IPS DF 6.9 (cell line): ENCODE measurements around the gene MNAT1.

Experiments
- DNase-seq: peaks from one replicate; pipeline ENCODE4 v3.0.0-alpha.2; 2013; ENCODE audit warnings: low read depth, low spot score
- H3K27ac ChIP-seq: one replicate; pipeline ENCODE4 v1.5.1; 2013; ENCODE audit warnings: low read length, control low read depth
- H3K27me3 ChIP-seq: 2 replicates; pipeline ENCODE4 v1.6.1; 2013; ENCODE audit warnings: mild to moderate bottlenecking, low read length; ENCODE audit not compliant: control insufficient read depth, insufficient read depth
- H3K36me3 ChIP-seq: 2 replicates; pipeline ENCODE4 v1.6.1; 2013; ENCODE audit warnings: low read length; ENCODE audit not compliant: control insufficient read depth, insufficient read depth
- H3K4me1 ChIP-seq: 2 replicates; pipeline ENCODE4 v1.6.1; 2013; ENCODE audit warnings: low read length; ENCODE audit not compliant: control insufficient read depth, insufficient read depth
- H3K4me3 ChIP-seq: 2 replicates; pipeline ENCODE4 v1.5.1; 2013; ENCODE audit warnings: mild to moderate bottlenecking, low read length
- H3K9me3 ChIP-seq: 2 replicates; pipeline ENCODE4 v1.6.1; 2013; ENCODE audit warnings: low read length, inconsistent platforms; ENCODE audit not compliant: control insufficient read depth, insufficient read depth
- WGBS: extraction: QIAGEN DNeasy Blood & Tissue Kit; methylation state at CpG from one replicate; pipeline ENCODE4 v1.1.7; 2013; ENCODE audit warnings: mixed read lengths, missing lambda C conversion rate; ENCODE audit not compliant: insufficient read length, insufficient coverage; 5-methylcytosine and 5-hydroxymethylcytosine counted together

The MNAT1 gene

GRCh38 chr14:60734465-60735242 is at the start of gene MNAT1:
Gene MNAT1, plus strand, starts transcription at chr14:60734761. Its CDS starts 102 bp downstream, at chr14:60734863.
- DNase-seq: no peak
- Histone ChIP-seq H3K27me3 (no peaks in the 10 kb centered on the region), H3K36me3 (no peaks in the 10 kb centered on the region), H3K4me3 (peak within 1 kb of the TSS; percentile 94), H3K9me3 (no peaks in the 10 kb centered on the region), H3K27ac (no peak within 1 kb of the TSS), H3K4me1 (no peaks in the 10 kb centered on the region)
- WGBS: no CpG with 5 or more reads among the region's 33 CpGs

GRCh38 chr14:60686865-60687264 is 47.7 kb upstream of the MNAT1 start:
- H3K27me3 ChIP-seq: no peaks in the 10 kb centered on the region
- no peaks in the 10 kb centered on the region for H3K9me3 ChIP-seq
- H3K27ac ChIP-seq: no peak overlapping the region
- DNase-seq: no peak
- H3K4me1 ChIP-seq: no peaks in the 10 kb centered on the region
- no peak overlapping the region for H3K4me3 ChIP-seq
- no peaks in the 10 kb centered on the region for H3K36me3 ChIP-seq

GRCh38 chr14:60691383-60692113 is 43.0 kb upstream of the MNAT1 start:
- H3K36me3 ChIP-seq: no peaks in the 10 kb centered on the region
- H3K27me3 ChIP-seq: no peaks in the 10 kb centered on the region
- H3K4me1 ChIP-seq: no peaks in the 10 kb centered on the region
- no peak overlapping the region for H3K4me3 ChIP-seq
- no peak for DNase-seq
- H3K9me3 ChIP-seq: no peaks in the 10 kb centered on the region
- H3K27ac ChIP-seq: no peak overlapping the region
- WGBS: no CpG with 5 or more reads among the region's 3 CpGs

GRCh38 chr14:60695327-60695726 is 39.2 kb upstream of the MNAT1 start:
- no peak for DNase-seq
- Histone ChIP-seq H3K9me3 (no peaks in the 10 kb centered on the region), H3K4me3 (no peak overlapping the region), H3K27me3 (no peaks in the 10 kb centered on the region), H3K27ac (no peak overlapping the region), H3K4me1 (no peaks in the 10 kb centered on the region), H3K36me3 (no peaks in the 10 kb centered on the region)
- WGBS: no CpG with 5 or more reads among the region's 4 CpGs

- Histone ChIP-seq H3K4me3 (no peak overlapping the region), H3K27me3 (no peaks in the 10 kb centered on the region), H3K9me3 (no peaks in the 10 kb centered on the region), H3K27ac (no peak overlapping the region), H3K36me3 (no peaks in the 10 kb centered on the region), H3K4me1 (no peaks in the 10 kb centered on the region)
- no CpG with 5 or more reads among the region's 3 CpGs for WGBS
- DNase-seq: no peak
Measured at GRCh38 chr14:60700598-60700997, 34.0 kb upstream of the MNAT1 start.

GRCh38 chr14:60705100-60705499 is 29.5 kb upstream of the MNAT1 start:
- Histone ChIP-seq H3K9me3 (no peaks in the 10 kb centered on the region), H3K27me3 (no peaks in the 10 kb centered on the region), H3K27ac (no peak overlapping the region), H3K4me1 (no peaks in the 10 kb centered on the region), H3K4me3 (no peak overlapping the region), H3K36me3 (no peaks in the 10 kb centered on the region)
- no peak for DNase-seq

- WGBS: no CpG with 5 or more reads among the region's 3 CpGs
- no peak overlapping the region for H3K27ac ChIP-seq
- H3K4me3 ChIP-seq: no peak overlapping the region
- H3K36me3 ChIP-seq: no peaks in the 10 kb centered on the region
- DNase-seq: no peak
- H3K9me3 ChIP-seq: no peaks in the 10 kb centered on the region
- H3K4me1 ChIP-seq: no peaks in the 10 kb centered on the region
- H3K27me3 ChIP-seq: no peaks in the 10 kb centered on the region
Measured at GRCh38 chr14:60707858-60708257, 26.7 kb upstream of the MNAT1 start.

GRCh38 chr14:60710494-60710893 is 24.1 kb upstream of the MNAT1 start:
- no peak overlapping the region for H3K27ac ChIP-seq
- DNase-seq: no peak
- H3K36me3 ChIP-seq: peaks cover 5% of the 10 kb centered on the region; the same call in 1 of the 2 replicates

GRCh38 chr14:60713513-60713912 is 21.0 kb upstream of the MNAT1 start:
- Histone ChIP-seq H3K4me3 (no peak overlapping the region), H3K9me3 (no peaks in the 10 kb centered on the region), H3K27ac (no peak overlapping the region), H3K27me3 (no peaks in the 10 kb centered on the region), H3K36me3 (peaks cover 5% of the 10 kb centered on the region; the same call in 1 of the 2 replicates), H3K4me1 (no peaks in the 10 kb centered on the region)
- no peak for DNase-seq
- whole genome bisulfite sequencing: no CpG with 5 or more reads among the region's 6 CpGs

More at GRCh38 chr14:60710494-60710893, 24.1 kb upstream of the MNAT1 start:
- Histone ChIP-seq H3K9me3 (no peaks in the 10 kb centered on the region), H3K27me3 (no peaks in the 10 kb centered on the region), H3K4me1 (no peaks in the 10 kb centered on the region), H3K4me3 (no peak overlapping the region)

- no peak overlapping the region for H3K27ac ChIP-seq
- peaks cover 2% of the 10 kb centered on the region; the same call in 1 of the 2 replicates for H3K4me1 ChIP-seq
- no peaks in the 10 kb centered on the region for H3K27me3 ChIP-seq
- H3K36me3 ChIP-seq: peaks cover 6% of the 10 kb centered on the region
- no CpG with 5 or more reads among the region's 1 CpG for WGBS
- no peak overlapping the region for H3K4me3 ChIP-seq
- no peaks in the 10 kb centered on the region for H3K9me3 ChIP-seq
- no peak for DNase-seq
Measured at GRCh38 chr14:60720391-60720790, 14.2 kb upstream of the MNAT1 start.

GRCh38 chr14:60720962-60721325 is 13.6 kb upstream of the MNAT1 start:
- H3K27ac ChIP-seq: no peak overlapping the region
- peaks cover 2% of the 10 kb centered on the region; the same call in 1 of the 2 replicates for H3K4me1 ChIP-seq
- DNase-seq: no peak
- no peaks in the 10 kb centered on the region for H3K9me3 ChIP-seq
- WGBS: no CpG with 5 or more reads among the region's 4 CpGs
- peak overlapping the region; percentile 88; the same call in 1 of the 2 replicates for H3K4me3 ChIP-seq
- no peaks in the 10 kb centered on the region for H3K27me3 ChIP-seq
- peaks cover 6% of the 10 kb centered on the region for H3K36me3 ChIP-seq
